HEK293 (cell line): ENCODE measurements around the gene KIF2C.

Source experiments
- CTCF ChIP-seq: fragments of 450-650 bp; formaldehyde crosslinking; IDR thresholded peaks from 2 replicates; pipeline ENCODE4 v1.5.1; 2016; ENCODE audit warnings: missing biosample characterization, missing genetic modification characterization
- PATZ1 ChIP-seq: fragments of 450-650 bp; formaldehyde crosslinking; IDR thresholded peaks from 2 replicates; pipeline ENCODE4 v1.5.1; 2016; ENCODE audit warnings: missing biosample characterization, missing genetic modification characterization
- PRDM1 ChIP-seq: fragments of 450-650 bp; formaldehyde crosslinking; IDR thresholded peaks from 2 replicates; pipeline ENCODE4; 2016; ENCODE audit warnings: missing biosample characterization, missing genetic modification characterization
- ZNF174 ChIP-seq: fragments of 450-650 bp; formaldehyde crosslinking; IDR thresholded peaks from 2 replicates; pipeline ENCODE4 v1.5.0; 2017; ENCODE audit warnings: missing biosample characterization, mild to moderate bottlenecking, missing genetic modification characterization
- ZNF311 ChIP-seq: fragments of 450-650 bp; formaldehyde crosslinking; IDR thresholded peaks from 2 replicates; pipeline ENCODE4 v1.5.1; 2017; ENCODE audit warnings: missing biosample characterization, missing genetic modification characterization, borderline replicate concordance
- ZNF324 ChIP-seq: fragments of 450-650 bp; formaldehyde crosslinking; IDR thresholded peaks from 2 replicates; pipeline ENCODE4 v1.5.1; 2016; ENCODE audit warnings: missing biosample characterization, missing genetic modification characterization
- ZNF624 ChIP-seq: fragments of 450-650 bp; formaldehyde crosslinking; IDR thresholded peaks from 2 replicates; pipeline ENCODE4 v1.5.1; 2017; ENCODE audit warnings: missing biosample characterization, missing genetic modification characterization
- ZNF692 ChIP-seq: fragments of 450-650 bp; formaldehyde crosslinking; IDR thresholded peaks from 2 replicates; pipeline ENCODE4 v1.5.1; 2016; ENCODE audit warnings: missing biosample characterization, missing genetic modification characterization
- ZNF785 ChIP-seq: fragments of 450-650 bp; formaldehyde crosslinking; IDR thresholded peaks from 2 replicates; pipeline ENCODE4 v1.5.1; 2016; ENCODE audit warnings: missing biosample characterization, missing genetic modification characterization

- TF ChIP-seq PRDM1 (no peak), ZNF785 (no peak), ZNF324 (tag by site-specific recombination) (no peak), PATZ1 (no peak), ZNF174 (no peak), CTCF (tag by site-specific recombination) (no peak), ZNF311 (tag by site-specific recombination) (no peak), ZNF692 (tag by site-specific recombination) (no peak), ZNF624 (tag by site-specific recombination) (no peak)
These were observed 38.5 kb downstream of the KIF2C start for GRCh38 chr1:44777969-44778635.
